Suprapubic skin (tissue), 4 donors: ENCODE measurements around the gene EVPL. TPM values are rescaled to one million over a fixed set of nuclear protein-coding genes. Genes with fewer than 3 reads are reported as not detected.

Experiments used
- DNase-seq, 2 donors: peaks; one replicate each; pipeline ENCODE4 v3.0.0-alpha.2; 2019; ENCODE audit warnings: low spot score in 2 of 2
- H3K27ac ChIP-seq: fragments of 200-600 bp; sonication (generic); one replicate; pipeline ENCODE4 v1.5.1; 2019
- H3K27me3 ChIP-seq: fragments of 200-600 bp; sonication (generic); one replicate; pipeline ENCODE4 v1.5.1; 2019
- H3K36me3 ChIP-seq: fragments of 200-600 bp; sonication (generic); one replicate; pipeline ENCODE4 v1.5.1; 2019
- H3K4me1 ChIP-seq: fragments of 200-600 bp; sonication (generic); one replicate; pipeline ENCODE4 v1.5.1; 2019
- H3K4me3 ChIP-seq: fragments of 200-600 bp; sonication (generic); one replicate; pipeline ENCODE4 v1.5.1; 2019; ENCODE audit warnings: mild to moderate bottlenecking
- H3K9me3 ChIP-seq: fragments of 200-600 bp; sonication (generic); one replicate; pipeline ENCODE4 v1.5.1; 2019
- EP300 ChIP-seq: sonication (generic); formaldehyde crosslinking; IDR thresholded peaks from one replicate; pipeline ENCODE4 v1.6.1; 2017; ENCODE audit warnings: antibody characterized with exemption
- POLR2A ChIP-seq, 2 donors: fragments of 450-650 bp; IDR thresholded peaks; one replicate each; pipeline ENCODE4 v1.6.1; 2017; ENCODE audit warnings: antibody characterized with exemption in 2 of 2, mild to moderate bottlenecking in 2 of 2, moderate library complexity in 2 of 2
- POLR2AphosphoS5 ChIP-seq, 3 donors: sonication (generic); formaldehyde crosslinking; IDR thresholded peaks; one replicate each; pipeline ENCODE4 v1.6.1; 2017; ENCODE audit warnings: antibody characterized with exemption in 3 of 3
- WGBS: methylation state at CpG from one replicate; pipeline ENCODE4 v1.1.5; 2018; 5-methylcytosine and 5-hydroxymethylcytosine counted together
- total RNA-seq, 4 donors: library from RNA; depleted of rRNA; stranded (reverse); fragments of >200 nt; gene quantifications; one replicate each; pipeline ENCODE4 v1.1.0, GENCODE V29; 2016
- TF ChIP-seq, protein P1 (sequence below), 2 donors: fragments of 200-600 bp in 1 of 2; fragments of 450-650 bp in 1 of 2; sonication (generic) in 1 of 2; IDR thresholded peaks; one replicate each; pipeline ENCODE4 v1.5.1; 2016 to 2019; ENCODE audit warnings: antibody characterized with exemption in 2 of 2, mild to moderate bottlenecking in 1 of 2, moderate library complexity in 1 of 2

EVPL gene
- total RNA-seq: 100 to 1,000 TPM; 218 to 425 (median 274) TPM

DNA sequence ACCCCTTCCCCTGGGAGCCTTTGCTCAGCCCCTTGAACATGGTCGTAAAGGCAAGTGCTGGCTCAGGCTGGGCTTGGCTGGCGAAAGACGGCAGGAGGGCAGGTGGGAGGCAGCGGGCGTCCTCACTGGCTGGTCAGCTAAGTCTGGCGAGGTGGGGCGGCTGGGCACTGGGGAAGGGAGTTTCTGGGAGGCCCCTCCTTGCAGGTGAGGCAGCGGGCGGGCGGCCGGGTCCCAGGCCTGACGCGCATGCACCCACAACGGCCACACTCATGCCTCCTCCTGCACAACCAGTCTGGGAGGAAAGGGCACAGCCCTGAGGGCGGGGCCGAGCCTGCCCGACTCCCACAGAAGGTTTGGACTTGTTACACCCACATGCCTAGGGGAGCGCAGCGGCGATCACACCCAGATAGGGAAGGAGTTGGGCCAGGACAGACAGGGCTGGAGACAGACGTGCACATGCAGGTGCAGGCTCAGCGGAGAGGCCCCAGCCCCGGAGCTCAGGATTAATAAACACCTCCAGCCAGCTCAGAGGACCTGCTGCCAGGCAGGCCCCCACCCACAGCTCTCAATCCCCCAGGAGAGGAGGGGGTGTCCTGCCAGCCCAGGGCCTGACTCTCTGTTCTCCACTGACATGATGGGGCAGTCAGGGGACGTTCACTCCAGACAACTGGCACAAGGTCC, at the start of gene EVPL:
Gene EVPL, minus strand, starts transcription at position 148 of the 681 bp plus-strand sequence. Its CDS starts 108 bp downstream, at position 40.
- WGBS: 44% methylated on average over 9 of the region's 24 CpGs
- no peaks in the 10 kb centered on the region for H3K9me3 ChIP-seq
- TF ChIP-seq POLR2AphosphoS5 (IDR thresholded peaks at IDR 0.05): peak in 1 of 3 donors; percentile 15
- TF ChIP-seq EP300: no peak
- H3K4me3 ChIP-seq: peak within 1 kb of the TSS; percentile 50
- H3K36me3 ChIP-seq: peaks cover 14% of the 10 kb centered on the region
- peak within 1 kb of the TSS; percentile 89 for H3K27ac ChIP-seq
- H3K4me1 ChIP-seq: peaks cover 42% of the 10 kb centered on the region
- DNase-seq: peak in 1 of 2 donors; percentile 81
- H3K27me3 ChIP-seq: no peaks in the 10 kb centered on the region

DNA sequence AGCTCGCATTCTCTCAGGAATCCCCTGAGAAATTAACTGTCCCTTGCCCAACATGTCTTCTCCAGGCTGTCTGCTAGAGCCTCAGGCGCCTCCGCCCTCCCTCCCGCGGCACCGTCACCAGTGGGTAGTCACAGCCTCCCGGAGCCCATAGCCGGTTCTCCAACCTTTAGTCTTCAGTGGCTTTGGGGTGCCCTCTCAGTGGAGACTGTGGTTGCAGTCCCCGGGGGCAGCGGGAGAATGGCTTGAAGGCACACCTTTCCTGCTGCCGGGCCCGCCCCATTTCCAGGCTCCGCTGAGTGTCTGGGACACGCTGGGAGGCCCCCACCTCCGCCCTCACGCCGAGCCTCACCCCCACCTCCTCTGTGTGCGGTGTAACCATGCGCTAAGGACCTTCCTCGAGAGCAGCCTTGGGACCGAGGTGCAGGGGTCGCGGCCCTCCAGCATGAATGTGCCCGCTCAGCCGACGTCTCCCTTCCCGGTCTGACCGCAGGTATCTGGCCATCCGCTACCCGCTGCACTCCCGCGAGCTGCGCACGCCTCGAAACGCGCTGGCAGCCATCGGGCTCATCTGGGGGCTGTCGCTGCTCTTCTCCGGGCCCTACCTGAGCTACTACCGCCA, 49.1 kb upstream of the EVPL start:
- Histone ChIP-seq H3K4me3 (peak overlapping the region; percentile 34), H3K27ac (no peak overlapping the region), H3K27me3 (peaks cover 64% of the 10 kb centered on the region), H3K9me3 (no peaks in the 10 kb centered on the region), H3K4me1 (peaks cover 55% of the 10 kb centered on the region), H3K36me3 (no peaks in the 10 kb centered on the region)
- TF ChIP-seq, protein P1, sequence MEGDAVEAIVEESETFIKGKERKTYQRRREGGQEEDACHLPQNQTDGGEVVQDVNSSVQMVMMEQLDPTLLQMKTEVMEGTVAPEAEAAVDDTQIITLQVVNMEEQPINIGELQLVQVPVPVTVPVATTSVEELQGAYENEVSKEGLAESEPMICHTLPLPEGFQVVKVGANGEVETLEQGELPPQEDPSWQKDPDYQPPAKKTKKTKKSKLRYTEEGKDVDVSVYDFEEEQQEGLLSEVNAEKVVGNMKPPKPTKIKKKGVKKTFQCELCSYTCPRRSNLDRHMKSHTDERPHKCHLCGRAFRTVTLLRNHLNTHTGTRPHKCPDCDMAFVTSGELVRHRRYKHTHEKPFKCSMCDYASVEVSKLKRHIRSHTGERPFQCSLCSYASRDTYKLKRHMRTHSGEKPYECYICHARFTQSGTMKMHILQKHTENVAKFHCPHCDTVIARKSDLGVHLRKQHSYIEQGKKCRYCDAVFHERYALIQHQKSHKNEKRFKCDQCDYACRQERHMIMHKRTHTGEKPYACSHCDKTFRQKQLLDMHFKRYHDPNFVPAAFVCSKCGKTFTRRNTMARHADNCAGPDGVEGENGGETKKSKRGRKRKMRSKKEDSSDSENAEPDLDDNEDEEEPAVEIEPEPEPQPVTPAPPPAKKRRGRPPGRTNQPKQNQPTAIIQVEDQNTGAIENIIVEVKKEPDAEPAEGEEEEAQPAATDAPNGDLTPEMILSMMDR (IDR thresholded peaks at IDR 0.05): no peak
- TF ChIP-seq POLR2AphosphoS5 (IDR thresholded peaks at IDR 0.05) (no peak), POLR2A (IDR thresholded peaks at IDR 0.05) (no peak), EP300 (no peak)
- DNase-seq: no peak
- WGBS: 9% methylated on average over 18 of the region's 41 CpGs

DNA sequence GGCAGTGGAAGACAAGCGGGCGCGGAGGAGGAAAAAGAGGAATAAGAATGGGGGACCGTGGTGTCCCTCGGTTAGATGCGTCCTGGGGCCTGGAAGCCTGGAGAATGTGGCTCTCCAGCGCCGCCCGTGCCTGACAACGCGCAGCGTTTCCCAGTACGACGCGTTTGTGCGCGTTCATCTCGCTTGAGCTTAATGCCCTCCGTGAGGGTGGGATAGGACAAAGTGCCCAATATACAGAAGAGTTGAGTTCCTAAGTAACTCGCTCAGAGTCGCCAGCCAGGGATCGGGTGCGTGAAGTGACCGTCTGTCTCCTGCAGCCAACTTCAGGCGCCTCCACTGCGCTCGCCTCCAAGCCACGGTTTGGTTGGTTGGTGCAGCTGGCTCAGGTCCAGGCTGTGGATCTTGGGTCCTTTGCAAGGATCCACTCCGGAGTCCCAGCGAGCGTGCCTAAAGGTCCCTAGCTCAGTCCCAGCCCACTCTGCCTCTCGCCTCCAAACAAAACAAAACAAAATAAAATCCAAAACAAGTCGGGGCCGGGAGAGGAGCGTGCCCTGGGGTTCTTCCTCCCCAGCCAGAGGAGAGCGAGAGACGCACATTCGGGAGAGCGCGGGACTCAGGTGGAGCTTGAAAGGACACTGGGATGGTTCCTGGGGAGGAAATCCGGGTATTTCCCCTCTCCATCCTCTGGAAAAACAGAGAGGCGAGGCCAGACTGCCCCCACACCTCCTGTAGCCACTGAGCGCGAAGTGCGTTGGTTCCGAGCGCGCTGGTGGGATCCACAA, 48.4 kb upstream of the EVPL start:
- no peaks in the 10 kb centered on the region for H3K9me3 ChIP-seq
- TF ChIP-seq POLR2A (IDR thresholded peaks at IDR 0.05) (no peak), EP300 (no peak), POLR2AphosphoS5 (IDR thresholded peaks at IDR 0.05) (no peak)
- TF ChIP-seq, protein P1 (IDR thresholded peaks at IDR 0.05): no peak
- no peak overlapping the region for H3K27ac ChIP-seq
- H3K36me3 ChIP-seq: no peaks in the 10 kb centered on the region
- H3K4me3 ChIP-seq: peak overlapping the region; percentile 34
- H3K27me3 ChIP-seq: peaks cover 64% of the 10 kb centered on the region
- WGBS: 4% methylated on average over 39 of the region's 48 CpGs
- peaks cover 62% of the 10 kb centered on the region for H3K4me1 ChIP-seq
- no peak for DNase-seq

DNA sequence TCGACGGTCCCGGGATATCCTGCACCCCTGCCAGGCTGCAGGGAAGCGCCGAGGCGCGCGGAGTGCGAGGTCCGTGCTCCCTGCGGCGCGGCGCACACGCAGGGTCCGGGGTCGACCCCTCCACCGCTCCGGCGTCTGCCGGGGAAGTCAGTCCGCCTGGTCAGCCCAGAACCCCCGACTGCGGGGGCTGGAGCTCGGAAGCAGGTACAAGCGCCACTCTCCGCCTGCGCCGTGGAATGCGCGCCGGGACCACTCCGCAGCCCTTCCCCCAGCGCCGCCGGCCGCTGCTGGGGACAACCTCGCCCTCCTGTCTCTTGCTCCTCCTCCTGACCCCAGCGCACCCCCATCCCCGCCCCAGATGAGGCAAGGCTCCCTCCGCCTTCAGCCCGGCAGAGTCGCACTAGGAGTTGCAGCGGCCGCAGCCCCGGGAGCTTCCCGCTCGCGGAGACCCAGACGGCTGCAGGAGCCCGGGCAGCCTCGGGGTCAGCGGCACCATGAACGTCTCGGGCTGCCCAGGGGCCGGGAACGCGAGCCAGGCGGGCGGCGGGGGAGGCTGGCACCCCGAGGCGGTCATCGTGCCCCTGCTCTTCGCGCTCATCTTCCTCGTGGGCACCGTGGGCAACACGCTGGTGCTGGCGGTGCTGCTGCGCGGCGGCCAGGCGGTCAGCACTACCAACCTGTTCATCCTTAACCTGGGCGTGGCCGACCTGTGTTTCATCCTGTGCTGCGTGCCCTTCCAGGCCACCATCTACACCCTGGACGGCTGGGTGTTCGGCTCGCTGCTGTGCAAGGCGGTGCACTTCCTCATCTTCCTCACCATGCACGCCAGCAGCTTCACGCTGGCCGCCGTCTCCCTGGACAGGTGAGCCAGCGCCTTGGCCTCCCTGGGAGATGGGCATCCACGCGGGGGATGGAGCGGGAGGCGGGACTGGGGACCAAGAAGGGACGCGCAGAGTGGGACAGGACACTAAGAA, 47.6 kb upstream of the EVPL start, which contains the start of gene GALR2:
Gene GALR2, plus strand, starts transcription at position 392 of the 974 bp plus-strand sequence. Its CDS starts 103 bp downstream, at position 495.
- 4% methylated on average over 11 of the region's 92 CpGs for WGBS
- DNase-seq: no peak
- H3K27ac ChIP-seq: no peak within 1 kb of the TSS
- TF ChIP-seq EP300 (no peak), POLR2A (IDR thresholded peaks at IDR 0.05) (no peak)
- peaks cover under 1% of the 10 kb centered on the region for H3K36me3 ChIP-seq
- peaks cover 63% of the 10 kb centered on the region for H3K27me3 ChIP-seq
- H3K4me1 ChIP-seq: peaks cover 60% of the 10 kb centered on the region
- H3K4me3 ChIP-seq: peak within 1 kb of the TSS; percentile 34
- H3K9me3 ChIP-seq: no peaks in the 10 kb centered on the region

DNA sequence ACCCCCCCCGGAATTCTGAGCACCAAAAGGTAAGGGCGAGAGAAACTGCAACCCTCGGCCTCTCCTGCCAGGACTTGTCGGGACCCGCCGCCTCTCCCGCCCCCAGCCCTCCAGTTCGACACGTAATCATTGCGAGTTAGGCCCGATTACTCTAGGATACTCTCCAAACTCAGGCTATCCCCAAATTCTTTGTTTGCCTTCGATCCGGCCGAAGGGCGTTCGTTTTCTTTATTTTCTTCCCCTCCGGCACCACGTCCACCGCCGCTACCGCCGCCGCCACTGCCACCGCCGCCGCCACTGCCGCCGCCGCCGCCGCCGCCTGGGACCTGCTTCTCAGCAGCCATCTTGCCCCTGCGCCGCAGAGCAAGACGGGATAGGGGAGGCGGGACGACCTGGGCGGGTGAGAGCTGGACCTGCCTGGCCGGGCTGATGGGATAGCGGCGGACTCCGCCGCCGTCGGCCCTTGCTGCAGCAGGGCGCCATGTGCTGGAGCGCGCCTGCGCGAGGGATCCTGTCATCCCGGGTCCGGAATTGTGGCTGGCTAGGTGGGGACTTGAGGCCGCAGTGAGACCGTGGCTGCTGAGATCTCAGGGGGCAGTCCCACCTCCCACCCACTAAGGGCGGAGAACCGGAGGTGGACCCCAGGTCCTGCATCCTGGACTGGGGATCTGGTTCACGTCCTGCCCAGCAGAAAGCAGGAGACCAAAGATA, 45.2 kb upstream of the EVPL start, which contains the start of gene SRP68:
Gene SRP68, minus strand, starts transcription at position 370 of the 711 bp plus-strand sequence. Its CDS starts 26 bp downstream, at position 344.
- peak within 1 kb of the TSS; percentile 85 for H3K4me3 ChIP-seq
- TF ChIP-seq EP300: no peak
- peak in 1 of 2 donors; percentile 62 for TF ChIP-seq POLR2A (IDR thresholded peaks at IDR 0.05)
- TF ChIP-seq, protein P1 (IDR thresholded peaks at IDR 0.05): no peak
- peak in 1 of 3 donors; percentile 45 for TF ChIP-seq POLR2AphosphoS5 (IDR thresholded peaks at IDR 0.05)
- H3K36me3 ChIP-seq: peaks cover 18% of the 10 kb centered on the region
- H3K27ac ChIP-seq: peak within 1 kb of the TSS; percentile 76
- H3K4me1 ChIP-seq: peaks cover 62% of the 10 kb centered on the region
- DNase-seq: peak; percentile 94 to 96
- H3K9me3 ChIP-seq: no peaks in the 10 kb centered on the region
- peaks cover 40% of the 10 kb centered on the region for H3K27me3 ChIP-seq
- 0% methylated on average over 35 of the region's 57 CpGs for WGBS
